Breast epithelium (tissue), 4 donors: Measurements from ENCODE around the gene HAUS8. TPM values are rescaled to one million over a fixed set of nuclear protein-coding genes. Genes with fewer than 3 reads are reported as not detected.
"Not testable (repeated sequence)": the region's sequence is repeated elsewhere in the genome, so short reads cannot be mapped to it uniquely, and the experiment has no call there.

Source experiments
- DNase-seq, 2 donors: peaks; one replicate each; pipeline ENCODE4 v3.0.0-alpha.2; 2019; ENCODE audit warnings: low spot score in 2 of 2
- H3K27ac ChIP-seq, 2 donors: fragments of 200-600 bp; sonication (generic) in 1 of 2; one replicate each; pipeline ENCODE4 v1.5.1; 2016 to 2019; ENCODE audit warnings: mild to moderate bottlenecking in 1 of 2
- H3K27me3 ChIP-seq, 2 donors: fragments of 200-600 bp; sonication (generic) in 1 of 2; one replicate each; pipeline versions ENCODE4 v1.5.1 to v1.6.0; 2017 to 2019; ENCODE audit warnings: control low read depth in 1 of 2, mild to moderate bottlenecking in 1 of 2
- H3K36me3 ChIP-seq: fragments of 200-600 bp; one replicate; pipeline ENCODE4 v1.5.1; 2019
- H3K4me1 ChIP-seq, 2 donors: fragments of 200-600 bp; sonication (generic); one replicate each; pipeline ENCODE4 v1.5.1; 2016 to 2019; ENCODE audit warnings: control low read depth in 1 of 2
- H3K4me3 ChIP-seq, 3 donors: fragments of 200-600 bp; sonication (generic); 1 replicate in 2 of 3; 2 replicates in 1 of 3; pipeline ENCODE4 v1.5.1; 2016 to 2019; ENCODE audit warnings: mild to moderate bottlenecking in 3 of 3, moderate library complexity in 2 of 3
- H3K9me3 ChIP-seq, 2 donors: fragments of 200-600 bp; sonication (generic) in 1 of 2; one replicate each; pipeline ENCODE4 v1.5.1; 2016 to 2019; ENCODE audit warnings: control low read depth in 1 of 2
- CTCF ChIP-seq, 3 donors: fragments of 450-650 bp; IDR thresholded peaks; one replicate each; pipeline ENCODE4 v1.5.1; 2016 to 2017; ENCODE audit warnings: antibody characterized with exemption in 3 of 3, mild to moderate bottlenecking in 3 of 3, moderate library complexity in 3 of 3
- POLR2A ChIP-seq: fragments of 450-650 bp; IDR thresholded peaks from one replicate; pipeline ENCODE4 v1.6.1; 2016; ENCODE audit warnings: antibody characterized with exemption, mild to moderate bottlenecking, moderate library complexity
- POLR2AphosphoS5 ChIP-seq, 3 donors: sonication (generic); formaldehyde crosslinking; IDR thresholded peaks; one replicate each; pipeline ENCODE4 v1.6.1; 2017; ENCODE audit warnings: antibody characterized with exemption in 3 of 3
- intact Hi-C: fragments of 100-400 bp; cut with DNase I; formaldehyde crosslinking; loops from one replicate; pipeline ENCODE4 v1.15.1; 2023; ENCODE audit warnings: low total_unique reads
- total RNA-seq, 3 donors: library from RNA; depleted of rRNA; stranded (reverse); fragments of >200 nt; gene quantifications; one replicate each; pipeline ENCODE4 v1.1.0, GENCODE V29; 2016

HAUS8 gene
- total RNA-seq, 3 donors from 2014 or later, result 5.6 to 6.7 (median 5.8) TPM

GRCh38 chr19:17097593-17098126, 22.4 kb upstream of the HAUS8 start:
- no peaks in the 10 kb centered on the region for H3K36me3 ChIP-seq
- no peaks in the 10 kb centered on the region for H3K27me3 ChIP-seq
- H3K27ac ChIP-seq, result peak overlapping the region in 1 of 2 donors; percentile 4
- H3K4me3 ChIP-seq, result no peak overlapping the region
- TF ChIP-seq POLR2AphosphoS5 (IDR thresholded peaks at IDR 0.05), result no peak
- TF ChIP-seq CTCF (IDR thresholded peaks at IDR 0.05), result no peak
- TF ChIP-seq POLR2A, result no peak
- intact Hi-C loops, result no loop called here
- no peaks in the 10 kb centered on the region for H3K9me3 ChIP-seq
- DNase-seq, result no peak
- H3K4me1 ChIP-seq, result no peaks in the 10 kb centered on the region

GRCh38 chr19:17095141-17095919, 20.1 kb upstream of the HAUS8 start:
- DNase-seq, result no peak
- TF ChIP-seq POLR2A, result no peak
- no peak for TF ChIP-seq POLR2AphosphoS5 (IDR thresholded peaks at IDR 0.05)
- no peak for TF ChIP-seq CTCF (IDR thresholded peaks at IDR 0.05)
- Histone ChIP-seq H3K27ac (peak overlapping the region; percentile 11 to 39), H3K36me3 (no peaks in the 10 kb centered on the region), H3K9me3 (no peaks in the 10 kb centered on the region), H3K4me3 (no peak overlapping the region), H3K27me3 (no peaks in the 10 kb centered on the region), H3K4me1 (no peaks in the 10 kb centered on the region)
- intact Hi-C loops, result no loop called here

- H3K27me3 ChIP-seq, intact Hi-C loops, H3K36me3 ChIP-seq, H3K4me3 ChIP-seq, H3K9me3 ChIP-seq, H3K4me1 ChIP-seq, DNase-seq: not testable (repeated sequence)
- H3K27ac ChIP-seq, result peak overlapping the region; percentile 11 to 39
Observed at GRCh38 chr19:17094694-17095093, 19.4 kb upstream of the HAUS8 start.

GRCh38 chr19:17092696-17093095, 17.4 kb upstream of the HAUS8 start:
- Histone ChIP-seq H3K4me1 (no peaks in the 10 kb centered on the region), H3K36me3 (no peaks in the 10 kb centered on the region), H3K4me3 (no peak overlapping the region), H3K9me3 (no peaks in the 10 kb centered on the region), H3K27me3 (no peaks in the 10 kb centered on the region), H3K27ac (no peak overlapping the region)
- no peak for DNase-seq
- no peak for TF ChIP-seq POLR2A
- TF ChIP-seq POLR2AphosphoS5 (IDR thresholded peaks at IDR 0.05), result no peak
- TF ChIP-seq CTCF (IDR thresholded peaks at IDR 0.05), result no peak
- intact Hi-C loops, result no loop called here

DNA sequence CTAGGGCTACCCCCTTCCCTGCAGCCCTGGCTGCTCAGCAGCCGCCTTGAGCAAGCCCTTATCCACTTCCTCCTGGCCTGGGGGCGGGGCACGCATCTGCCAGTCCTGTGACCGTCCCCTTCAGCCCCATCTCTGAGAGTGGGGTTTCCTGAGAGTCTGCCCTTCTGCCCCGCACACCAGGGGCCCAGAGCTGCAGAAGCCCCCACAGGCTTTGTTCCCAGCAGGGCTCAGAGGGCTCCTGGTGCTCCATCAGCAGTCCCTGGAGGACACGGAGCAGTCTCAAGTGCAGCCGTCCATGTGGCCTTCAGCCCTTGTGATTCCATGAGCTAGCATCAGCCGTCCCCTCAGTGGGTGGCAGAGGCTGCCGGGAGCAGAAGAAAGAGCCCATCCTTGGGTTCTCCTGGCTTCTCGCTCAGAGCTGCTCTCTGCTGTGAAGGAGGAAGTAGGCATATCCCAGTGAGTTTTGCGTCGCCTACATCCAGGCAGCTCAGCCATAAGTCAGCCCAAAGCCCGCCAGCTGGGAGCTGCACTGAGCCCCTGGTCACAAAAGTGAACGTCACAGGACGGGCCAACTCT, 16.6 kb upstream of the HAUS8 start:
- DNase-seq, result no peak
- TF ChIP-seq POLR2AphosphoS5 (IDR thresholded peaks at IDR 0.05) (no peak), POLR2A (no peak)
- intact Hi-C loops, result no loop called here
- H3K9me3 ChIP-seq, result no peaks in the 10 kb centered on the region
- H3K27ac ChIP-seq, result peak overlapping the region in 1 of 2 donors; percentile 26
- no peak overlapping the region for H3K4me3 ChIP-seq
- H3K27me3 ChIP-seq, result no peaks in the 10 kb centered on the region
- no peaks in the 10 kb centered on the region for H3K4me1 ChIP-seq
- no peaks in the 10 kb centered on the region for H3K36me3 ChIP-seq

GRCh38 chr19:17090583-17090982, 15.3 kb upstream of the HAUS8 start:
- intact Hi-C loops, result no loop called here
- Histone ChIP-seq H3K9me3 (no peaks in the 10 kb centered on the region), H3K27ac (peak overlapping the region in 1 of 2 donors; percentile 38), H3K27me3 (no peaks in the 10 kb centered on the region), H3K4me3 (no peak overlapping the region), H3K4me1 (no peaks in the 10 kb centered on the region), H3K36me3 (no peaks in the 10 kb centered on the region)
- DNase-seq, result no peak
- TF ChIP-seq CTCF (IDR thresholded peaks at IDR 0.05), result no peak
